Keratinocyte (primary cell): ENCODE measurements around the gene KDR.

Source experiments
- EZH2 ChIP-seq: IDR thresholded peaks from one replicate; pipeline ENCODE4 v1.6.1; 2012; ENCODE audit warnings: inconsistent platforms, mild to moderate bottlenecking, low read length, moderate library complexity
- TF ChIP-seq, protein P1 (sequence below), 3 experiments: IDR thresholded peaks in 1 of 3; conservative IDR thresholded peaks in 1 of 3; optimal IDR thresholded peaks in 1 of 3; 2 replicates in 2 of 3; 3 replicates in 1 of 3; pipeline versions ENCODE3 to v1.5.1; 2011; ENCODE audit warnings: low read length in 3 of 3, mild to moderate bottlenecking in 3 of 3, moderate library complexity in 2 of 3, control low read depth in 1 of 3, inconsistent platforms in 1 of 3; ENCODE audit not compliant: insufficient read depth in 2 of 3; ENCODE audit errors: extremely low read depth in 1 of 3

- TF ChIP-seq, protein P1, sequence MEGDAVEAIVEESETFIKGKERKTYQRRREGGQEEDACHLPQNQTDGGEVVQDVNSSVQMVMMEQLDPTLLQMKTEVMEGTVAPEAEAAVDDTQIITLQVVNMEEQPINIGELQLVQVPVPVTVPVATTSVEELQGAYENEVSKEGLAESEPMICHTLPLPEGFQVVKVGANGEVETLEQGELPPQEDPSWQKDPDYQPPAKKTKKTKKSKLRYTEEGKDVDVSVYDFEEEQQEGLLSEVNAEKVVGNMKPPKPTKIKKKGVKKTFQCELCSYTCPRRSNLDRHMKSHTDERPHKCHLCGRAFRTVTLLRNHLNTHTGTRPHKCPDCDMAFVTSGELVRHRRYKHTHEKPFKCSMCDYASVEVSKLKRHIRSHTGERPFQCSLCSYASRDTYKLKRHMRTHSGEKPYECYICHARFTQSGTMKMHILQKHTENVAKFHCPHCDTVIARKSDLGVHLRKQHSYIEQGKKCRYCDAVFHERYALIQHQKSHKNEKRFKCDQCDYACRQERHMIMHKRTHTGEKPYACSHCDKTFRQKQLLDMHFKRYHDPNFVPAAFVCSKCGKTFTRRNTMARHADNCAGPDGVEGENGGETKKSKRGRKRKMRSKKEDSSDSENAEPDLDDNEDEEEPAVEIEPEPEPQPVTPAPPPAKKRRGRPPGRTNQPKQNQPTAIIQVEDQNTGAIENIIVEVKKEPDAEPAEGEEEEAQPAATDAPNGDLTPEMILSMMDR (optimal IDR thresholded peaks at IDR 0.05 in 1 of 3, IDR thresholded peaks at IDR 0.05 in 1 of 3, conservative IDR thresholded peaks at IDR 0.05 in 1 of 3; ENCODE audit: extremely low read depth in 1 of 3, insufficient read depth in 2 of 3, low read length in 3 of 3): no peak
- no peak for TF ChIP-seq EZH2
Measured at GRCh38 chr4:55169352-55169961, 44.1 kb upstream of the KDR start.
